ENCODE data around the gene SAMHD1. TPM values are rescaled to one million over a fixed set of nuclear protein-coding genes. Genes with fewer than 3 reads are reported as not detected.

SAMHD1 gene
- polyA plus RNA-seq, 1 of the 3 experiments (the other 2 are of a cell fraction): 5.9 TPM

DNA sequence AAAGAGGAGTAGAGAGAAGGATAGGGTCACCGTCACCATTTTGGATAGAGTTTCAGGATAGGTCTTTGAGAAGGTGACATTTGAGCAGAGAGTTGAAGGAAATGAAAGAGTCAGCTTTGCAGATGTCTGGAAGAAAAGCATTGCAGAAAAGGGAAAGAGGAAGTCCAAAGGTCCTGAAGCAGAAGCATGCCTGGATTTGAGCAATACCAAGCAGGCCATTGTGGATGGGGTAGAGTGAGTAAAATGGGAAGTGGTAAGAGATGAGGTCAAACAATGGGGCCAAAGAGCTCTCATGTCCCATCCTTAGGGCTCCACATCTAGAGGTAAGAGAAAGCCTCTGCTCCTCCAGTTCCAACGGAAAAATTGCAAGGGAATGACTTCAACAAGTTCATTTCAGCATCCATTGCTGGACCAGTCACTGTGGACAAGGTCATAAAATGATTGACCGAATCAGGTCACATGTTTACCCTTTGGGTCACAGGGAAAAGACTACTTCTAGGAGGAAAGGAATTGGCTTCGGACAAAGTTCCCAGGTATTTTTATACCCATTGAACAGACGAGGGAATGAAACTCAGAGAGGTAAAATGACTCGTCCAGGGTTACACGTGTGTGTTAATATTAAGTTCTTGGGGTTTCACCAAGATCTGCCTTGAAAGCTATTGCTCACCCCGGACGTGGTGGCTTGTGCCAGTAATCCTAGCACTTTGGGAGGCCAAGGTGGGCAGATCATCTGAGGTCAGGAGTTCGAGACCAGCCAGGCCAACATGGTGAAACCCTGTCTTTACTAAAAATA is 6.6 kb upstream of the SAMHD1 start:
- no peaks in the 10 kb centered on the region for H3F3A ChIP-seq (replicated peaks; ENCODE audit: insufficient read depth)
- H3K79me2 ChIP-seq (ENCODE audit: insufficient read depth): no peaks in the 10 kb centered on the region
- TF ChIP-seq, protein P1, sequence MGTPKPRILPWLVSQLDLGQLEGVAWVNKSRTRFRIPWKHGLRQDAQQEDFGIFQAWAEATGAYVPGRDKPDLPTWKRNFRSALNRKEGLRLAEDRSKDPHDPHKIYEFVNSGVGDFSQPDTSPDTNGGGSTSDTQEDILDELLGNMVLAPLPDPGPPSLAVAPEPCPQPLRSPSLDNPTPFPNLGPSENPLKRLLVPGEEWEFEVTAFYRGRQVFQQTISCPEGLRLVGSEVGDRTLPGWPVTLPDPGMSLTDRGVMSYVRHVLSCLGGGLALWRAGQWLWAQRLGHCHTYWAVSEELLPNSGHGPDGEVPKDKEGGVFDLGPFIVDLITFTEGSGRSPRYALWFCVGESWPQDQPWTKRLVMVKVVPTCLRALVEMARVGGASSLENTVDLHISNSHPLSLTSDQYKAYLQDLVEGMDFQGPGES (IDR thresholded peaks at IDR 0.05; ENCODE audit: low read depth, low read length): no peak
- no peak for TF ChIP-seq GABPA (IDR thresholded peaks at IDR 0.05; ENCODE audit: low read depth)
- no peak for TF ChIP-seq RXRA (IDR thresholded peaks at IDR 0.05; ENCODE audit: borderline replicate concordance, low read depth)
- TF ChIP-seq ELF1 (IDR thresholded peaks at IDR 0.05): no peak
- no peak for TF ChIP-seq POLR2AphosphoS5 (IDR thresholded peaks at IDR 0.05; ENCODE audit: low read depth, low read length)
- no peak for TF ChIP-seq TEAD4 (IDR thresholded peaks at IDR 0.05; ENCODE audit: borderline replicate concordance, insufficient read depth)
- TF ChIP-seq MEF2A (IDR thresholded peaks at IDR 0.05; ENCODE audit: borderline replicate concordance, low read depth): no peak
- no peak for TF ChIP-seq RCOR1 (IDR thresholded peaks at IDR 0.05; ENCODE audit: low read length)
- no peak for TF ChIP-seq EZH2phosphoT487 (IDR thresholded peaks at IDR 0.05; ENCODE audit: borderline replicate concordance, low read depth)
- no peak overlapping the region for H3K4me2 ChIP-seq
- H3K4me1 ChIP-seq (ENCODE audit: control insufficient read depth in 1 of 2, insufficient read depth in 2 of 2, low read depth in 1 of 2, low read length in 1 of 2): no peaks in the 10 kb centered on the region
- WGBS (ENCODE audit: low lambda C conversion rate): 70% methylated on average over 10 of the region's 10 CpGs
- ChIA-PET POLR2A (no interaction called here), CTCF (interaction anchor here (1.0 kb wide), 1 partner anchor 71 kb away, joined by 3 read pairs; no protein-coding TSS in a partner anchor)
- H4K20me1 ChIP-seq (ENCODE audit: insufficient read depth): no peaks in the 10 kb centered on the region
- H3K27ac ChIP-seq (ENCODE audit: low read depth in 2 of 2, low read length in 1 of 2): no peak overlapping the region
- no peak overlapping the region for H2AFZ ChIP-seq (ENCODE audit: low read depth)
- H3K27me3 ChIP-seq (ENCODE audit: insufficient read depth): no peaks in the 10 kb centered on the region
- no peaks in the 10 kb centered on the region for H3K9me2 ChIP-seq
- H3K9me3 ChIP-seq: no peaks in the 10 kb centered on the region
- no peaks in the 10 kb centered on the region for H3K36me3 ChIP-seq (replicated peaks in 1 of 2; ENCODE audit: control insufficient read depth in 1 of 2, insufficient read depth in 2 of 2, low read length in 1 of 2)
- no peak overlapping the region for H3K9ac ChIP-seq
- DNase-seq: no peak
- H3K4me3 ChIP-seq (ENCODE audit: low read depth in 2 of 2, low read length in 1 of 2): no peak overlapping the region

DNA sequence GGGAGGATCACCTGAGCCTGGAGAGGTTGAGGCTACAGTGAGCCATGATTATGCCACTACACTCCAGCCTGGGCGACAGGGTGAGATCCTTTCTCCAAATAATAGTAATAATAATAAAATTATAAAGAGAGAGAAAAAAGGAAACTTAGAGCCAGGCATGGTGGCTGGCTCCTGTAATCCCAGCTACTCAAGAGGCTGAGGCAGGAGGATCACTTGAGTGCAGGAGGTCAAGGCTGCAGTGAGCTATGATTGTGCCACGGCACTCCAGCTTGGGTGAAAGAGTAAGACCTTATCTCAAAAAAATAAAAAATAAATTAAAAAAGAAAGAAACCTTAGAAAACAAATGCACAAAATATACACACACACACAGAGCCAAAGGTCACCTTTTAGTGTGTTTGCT is 5.2 kb upstream of the SAMHD1 start:
- Histone ChIP-seq H3K27me3 (ENCODE audit: insufficient read depth) (no peaks in the 10 kb centered on the region), H3K4me2 (no peak overlapping the region), H3K4me3 (ENCODE audit: low read depth in 2 of 2, low read length in 1 of 2) (no peak overlapping the region), H3K79me2 (ENCODE audit: insufficient read depth) (no peaks in the 10 kb centered on the region), H3F3A (replicated peaks; ENCODE audit: insufficient read depth) (no peaks in the 10 kb centered on the region), H2AFZ (ENCODE audit: low read depth) (no peak overlapping the region), H3K36me3 (replicated peaks in 1 of 2; ENCODE audit: control insufficient read depth in 1 of 2, insufficient read depth in 2 of 2, low read length in 1 of 2) (no peaks in the 10 kb centered on the region), H4K20me1 (ENCODE audit: insufficient read depth) (no peaks in the 10 kb centered on the region), H3K4me1 (ENCODE audit: control insufficient read depth in 1 of 2, insufficient read depth in 2 of 2, low read depth in 1 of 2, low read length in 1 of 2) (no peaks in the 10 kb centered on the region), H3K9ac (no peak overlapping the region), H3K9me2 (no peaks in the 10 kb centered on the region), H3K9me3 (no peaks in the 10 kb centered on the region), H3K27ac (ENCODE audit: low read depth in 2 of 2, low read length in 1 of 2) (no peak overlapping the region)
- TF ChIP-seq RXRA (IDR thresholded peaks at IDR 0.05; ENCODE audit: borderline replicate concordance, low read depth) (no peak), GABPA (IDR thresholded peaks at IDR 0.05; ENCODE audit: low read depth) (no peak)
- TF ChIP-seq, protein P2, sequence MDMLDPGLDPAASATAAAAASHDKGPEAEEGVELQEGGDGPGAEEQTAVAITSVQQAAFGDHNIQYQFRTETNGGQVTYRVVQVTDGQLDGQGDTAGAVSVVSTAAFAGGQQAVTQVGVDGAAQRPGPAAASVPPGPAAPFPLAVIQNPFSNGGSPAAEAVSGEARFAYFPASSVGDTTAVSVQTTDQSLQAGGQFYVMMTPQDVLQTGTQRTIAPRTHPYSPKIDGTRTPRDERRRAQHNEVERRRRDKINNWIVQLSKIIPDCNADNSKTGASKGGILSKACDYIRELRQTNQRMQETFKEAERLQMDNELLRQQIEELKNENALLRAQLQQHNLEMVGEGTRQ (IDR thresholded peaks at IDR 0.05; ENCODE audit: borderline replicate concordance, low read depth, low read length): no peak
- TF ChIP-seq, protein P3, sequence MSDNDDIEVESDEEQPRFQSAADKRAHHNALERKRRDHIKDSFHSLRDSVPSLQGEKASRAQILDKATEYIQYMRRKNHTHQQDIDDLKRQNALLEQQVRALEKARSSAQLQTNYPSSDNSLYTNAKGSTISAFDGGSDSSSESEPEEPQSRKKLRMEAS (IDR thresholded peaks at IDR 0.05; ENCODE audit: low read depth): no peak
- TF ChIP-seq, protein P4, sequence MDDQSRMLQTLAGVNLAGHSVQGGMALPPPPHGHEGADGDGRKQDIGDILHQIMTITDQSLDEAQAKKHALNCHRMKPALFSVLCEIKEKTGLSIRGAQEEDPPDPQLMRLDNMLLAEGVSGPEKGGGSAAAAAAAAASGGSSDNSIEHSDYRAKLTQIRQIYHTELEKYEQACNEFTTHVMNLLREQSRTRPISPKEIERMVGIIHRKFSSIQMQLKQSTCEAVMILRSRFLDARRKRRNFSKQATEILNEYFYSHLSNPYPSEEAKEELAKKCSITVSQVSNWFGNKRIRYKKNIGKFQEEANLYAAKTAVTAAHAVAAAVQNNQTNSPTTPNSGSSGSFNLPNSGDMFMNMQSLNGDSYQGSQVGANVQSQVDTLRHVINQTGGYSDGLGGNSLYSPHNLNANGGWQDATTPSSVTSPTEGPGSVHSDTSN (IDR thresholded peaks at IDR 0.05): no peak
- TF ChIP-seq, protein P5, sequence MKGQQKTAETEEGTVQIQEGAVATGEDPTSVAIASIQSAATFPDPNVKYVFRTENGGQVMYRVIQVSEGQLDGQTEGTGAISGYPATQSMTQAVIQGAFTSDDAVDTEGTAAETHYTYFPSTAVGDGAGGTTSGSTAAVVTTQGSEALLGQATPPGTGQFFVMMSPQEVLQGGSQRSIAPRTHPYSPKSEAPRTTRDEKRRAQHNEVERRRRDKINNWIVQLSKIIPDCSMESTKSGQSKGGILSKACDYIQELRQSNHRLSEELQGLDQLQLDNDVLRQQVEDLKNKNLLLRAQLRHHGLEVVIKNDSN (IDR thresholded peaks at IDR 0.05; ENCODE audit: borderline replicate concordance, low read depth): no peak
- TF ChIP-seq, protein P6, sequence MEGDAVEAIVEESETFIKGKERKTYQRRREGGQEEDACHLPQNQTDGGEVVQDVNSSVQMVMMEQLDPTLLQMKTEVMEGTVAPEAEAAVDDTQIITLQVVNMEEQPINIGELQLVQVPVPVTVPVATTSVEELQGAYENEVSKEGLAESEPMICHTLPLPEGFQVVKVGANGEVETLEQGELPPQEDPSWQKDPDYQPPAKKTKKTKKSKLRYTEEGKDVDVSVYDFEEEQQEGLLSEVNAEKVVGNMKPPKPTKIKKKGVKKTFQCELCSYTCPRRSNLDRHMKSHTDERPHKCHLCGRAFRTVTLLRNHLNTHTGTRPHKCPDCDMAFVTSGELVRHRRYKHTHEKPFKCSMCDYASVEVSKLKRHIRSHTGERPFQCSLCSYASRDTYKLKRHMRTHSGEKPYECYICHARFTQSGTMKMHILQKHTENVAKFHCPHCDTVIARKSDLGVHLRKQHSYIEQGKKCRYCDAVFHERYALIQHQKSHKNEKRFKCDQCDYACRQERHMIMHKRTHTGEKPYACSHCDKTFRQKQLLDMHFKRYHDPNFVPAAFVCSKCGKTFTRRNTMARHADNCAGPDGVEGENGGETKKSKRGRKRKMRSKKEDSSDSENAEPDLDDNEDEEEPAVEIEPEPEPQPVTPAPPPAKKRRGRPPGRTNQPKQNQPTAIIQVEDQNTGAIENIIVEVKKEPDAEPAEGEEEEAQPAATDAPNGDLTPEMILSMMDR (IDR thresholded peaks at IDR 0.05): no peak
- TF ChIP-seq, protein P1 (IDR thresholded peaks at IDR 0.05; ENCODE audit: low read depth, low read length): no peak
- WGBS (ENCODE audit: low lambda C conversion rate): 80% methylated on average over 2 of the region's 2 CpGs
- no peak for DNase-seq
- CTCF ChIA-PET: no interaction called here
- POLR2A ChIA-PET: no interaction called here
